HCT116 (cell line): ENCODE measurements around the gene AK5. TPM values are rescaled to one million over a fixed set of nuclear protein-coding genes. Genes with fewer than 3 reads are reported as not detected.

Experiments used
- ATAC-seq: fragments of 200-7000 bp; cut with Tn5 transposase; 2 replicates; pipeline ENCODE4 v1.9.1; 2020; ENCODE audit warnings: mild to moderate bottlenecking, moderate library complexity
- BruUV-seq: library from RNA; stranded (reverse); fragments of 400-500 nt; replicated peaks from 2 replicates; lab custom pipeline; 2021; lab: Mats Ljungman, UMichigan
- CTCF ChIA-PET: fragments of 300-600 bp; sonication (Branson Sonifier 250); formaldehyde crosslinking; loops from one replicate; lab custom pipeline; 2021; ENCODE audit warnings: antibody characterized with exemption; lab: Charles Lee
- POLR2A ChIA-PET: fragments of 300-600, 350-600 bp; sonication (Branson Sonifier 250); formaldehyde crosslinking; loops from one replicate; lab custom pipeline; 2021; ENCODE audit warnings: antibody characterized with exemption; lab: Charles Lee
- RAD21 ChIA-PET, 2 experiments: fragments of 300-600 bp; sonication (Branson Sonifier 250); formaldehyde crosslinking; loops; one replicate each; lab custom pipeline; 2023; ENCODE audit warnings: low total read pairs in 2 of 2; ENCODE audit not compliant: uncharacterized antibody in 2 of 2, unreplicated experiment in 2 of 2, low non-redundant PET in 1 of 2; lab: Charles Lee
- DNase-seq: peaks from one replicate; pipeline ENCODE4 v3.0.0-alpha.2; 2010; ENCODE audit warnings: low read depth, low spot score
- H2AFZ ChIP-seq: fragments of 200-600 bp; shearing (Covaris generic), sonication (generic); 2 replicates; pipeline ENCODE4 v1.6.1; 2017; ENCODE audit warnings: low read depth, mixed run types, mixed read lengths, antibody characterized with exemption, low read length; ENCODE audit not compliant: poor library complexity, severe bottlenecking
- H3K27ac ChIP-seq: 2 replicates; pipeline ENCODE4 v1.5.1; 2012; ENCODE audit warnings: low read depth, low read length
- H3K27me3 ChIP-seq: fragments of 200-600 bp; sonication (generic); 2 replicates; pipeline ENCODE4 v1.6.1; 2016; ENCODE audit warnings: mixed run types, low read length, mixed read lengths; ENCODE audit not compliant: insufficient read depth
- H3K36me3 ChIP-seq, 2 experiments: fragments of 200-500 bp in 1 of 2; fragments of 200-600 bp in 1 of 2; sonication (Bioruptor generic) in 1 of 2; sonication (generic) in 1 of 2; 2 replicates each; pipeline versions ENCODE4 v1.5.1 to v1.6.1; 2014 to 2016; ENCODE audit warnings: low read length in 2 of 2, inconsistent platforms in 1 of 2, mixed read lengths in 1 of 2, mixed run types in 1 of 2; ENCODE audit not compliant: insufficient read depth in 2 of 2, control insufficient read depth in 1 of 2
- H3K4me1 ChIP-seq, 2 experiments: fragments of 200-600 bp in 1 of 2; sonication (generic) in 1 of 2; 2 replicates each; pipeline versions ENCODE4 v1.5.1 to v1.6.1; 2012 to 2017; ENCODE audit warnings: low read length in 2 of 2, inconsistent platforms in 1 of 2, mild to moderate bottlenecking in 1 of 2, mixed read lengths in 1 of 2, mixed run types in 1 of 2, moderate library complexity in 1 of 2; ENCODE audit not compliant: insufficient read depth in 2 of 2, control insufficient read depth in 1 of 2
- H3K4me2 ChIP-seq: fragments of 200-600 bp; sonication (generic); 2 replicates; pipeline ENCODE4 v1.6.1; 2017; ENCODE audit warnings: mixed run types, low read length, mixed read lengths
- H3K4me3 ChIP-seq, 2 experiments: fragments of 200-600 bp in 1 of 2; sonication (generic) in 1 of 2; replicated peaks in 1 of 2; 2 replicates each; pipeline ENCODE4 v1.5.1; 2011 to 2016; ENCODE audit warnings: low read length in 2 of 2, control low read depth in 1 of 2, low read depth in 1 of 2, mild to moderate bottlenecking in 1 of 2, mixed read lengths in 1 of 2, mixed run types in 1 of 2
- H3K79me2 ChIP-seq: fragments of 200-600 bp; sonication (generic); 2 replicates; pipeline ENCODE4 v1.6.1; 2017; ENCODE audit warnings: mild to moderate bottlenecking, mixed run types, low read length, moderate library complexity, mixed read lengths; ENCODE audit not compliant: insufficient read depth
- H3K9ac ChIP-seq: fragments of 200-600 bp; sonication (generic); 2 replicates; pipeline ENCODE4 v1.6.1; 2016; ENCODE audit warnings: low read length, mixed read lengths
- H3K9me2 ChIP-seq: fragments of 200-600 bp; sonication (generic), shearing (Covaris generic); 2 replicates; pipeline ENCODE4 v1.6.1; 2017; ENCODE audit warnings: mixed run types, mild to moderate bottlenecking, moderate library complexity; ENCODE audit not compliant: insufficient read depth
- H3K9me3 ChIP-seq, 2 experiments: fragments of 200-500 bp in 1 of 2; fragments of 200-600 bp in 1 of 2; sonication (Bioruptor generic) in 1 of 2; sonication (generic) in 1 of 2; 2 replicates each; pipeline ENCODE4 v1.6.1; 2014 to 2017; ENCODE audit warnings: low read length in 2 of 2, mixed read lengths in 2 of 2, inconsistent platforms in 1 of 2, low read depth in 1 of 2, mild to moderate bottlenecking in 1 of 2, mixed run types in 1 of 2, moderate library complexity in 1 of 2; ENCODE audit not compliant: control insufficient read depth in 1 of 2, insufficient read depth in 1 of 2
- H4K20me1 ChIP-seq: fragments of 200-600 bp; sonication (generic), shearing (Covaris generic); 2 replicates; pipeline ENCODE4 v1.6.1; 2017; ENCODE audit warnings: mixed run types, mild to moderate bottlenecking, moderate library complexity; ENCODE audit not compliant: insufficient read depth
- ATF3 ChIP-seq: IDR thresholded peaks from 2 replicates; pipeline ENCODE4 v1.6.1; 2012
- CEBPB ChIP-seq: IDR thresholded peaks from 2 replicates; pipeline ENCODE4 v1.6.1; 2012; ENCODE audit warnings: low read depth
- EGR1 ChIP-seq: IDR thresholded peaks from 2 replicates; pipeline ENCODE4 v1.6.1; 2012; ENCODE audit warnings: low read depth
- POLR2A ChIP-seq: IDR thresholded peaks from 2 replicates; pipeline ENCODE4 v1.7.0; 2011; ENCODE audit warnings: borderline replicate concordance; ENCODE audit not compliant: insufficient read depth, insufficient read length; ENCODE audit errors: extremely low read depth
- POLR2AphosphoS5 ChIP-seq: IDR thresholded peaks from 2 replicates; pipeline ENCODE4 v1.6.1; 2011; ENCODE audit warnings: mild to moderate bottlenecking, low read depth, low read length, moderate library complexity
- RAD21 ChIP-seq: IDR thresholded peaks from 2 replicates; pipeline ENCODE4 v1.6.1; 2012; ENCODE audit warnings: low read depth, mild to moderate bottlenecking
- SRF ChIP-seq: IDR thresholded peaks from 2 replicates; pipeline ENCODE4 v1.6.1; 2012; ENCODE audit warnings: low read depth
- TCF7L2 ChIP-seq: IDR thresholded peaks from 2 replicates; pipeline ENCODE4 v1.7.0; 2011; ENCODE audit warnings: borderline replicate concordance, inconsistent platforms; ENCODE audit not compliant: insufficient read depth, insufficient read length; ENCODE audit errors: extremely low read depth
- YY1 ChIP-seq: IDR thresholded peaks from 2 replicates; pipeline ENCODE4 v1.6.1; 2011; ENCODE audit warnings: low read length, low read depth, moderate library complexity, mild to moderate bottlenecking; ENCODE audit not compliant: insufficient replicate concordance; ENCODE audit errors: extremely low read depth
- ZFX ChIP-seq: fragments of 450-650 bp; IDR thresholded peaks from 2 replicates; pipeline ENCODE4 v1.6.1; 2017
- intact Hi-C: fragments of 100-400 bp; cut with micrococcal nuclease; formaldehyde crosslinking; loops from 2 replicates; pipeline ENCODE4 v1.10.0; 2022
- total RNA-seq: library from RNA; stranded (reverse); gene quantifications from one replicate; pipeline ENCODE4 v1.2.1, GENCODE V29; 2021; ENCODE audit not compliant: unreplicated experiment
- TF ChIP-seq, protein P1 (sequence below): IDR thresholded peaks from 2 replicates; pipeline ENCODE4 v1.6.1; 2011; ENCODE audit warnings: mild to moderate bottlenecking, low read length, moderate library complexity; ENCODE audit not compliant: insufficient replicate concordance; ENCODE audit errors: extremely low read depth
- TF ChIP-seq, protein P2 (sequence below): IDR thresholded peaks from 2 replicates; pipeline ENCODE4 v1.6.1; 2012
- TF ChIP-seq, protein P3 (sequence below): IDR thresholded peaks from 2 replicates; pipeline ENCODE4 v1.6.1; 2012; ENCODE audit warnings: low read depth
- TF ChIP-seq, protein P4 (sequence below), 3 experiments: fragments of 200-600 bp in 1 of 3; sonication (generic) in 1 of 3; IDR thresholded peaks in 2 of 3; conservative IDR thresholded peaks in 1 of 3; 2 replicates each; pipeline ENCODE4 v1.5.1; 2012 to 2017; ENCODE audit warnings: low read depth in 2 of 3, low read length in 2 of 3, antibody characterized with exemption in 1 of 3, borderline replicate concordance in 1 of 3, control low read depth in 1 of 3, mild to moderate bottlenecking in 1 of 3, mixed read lengths in 1 of 3, mixed run types in 1 of 3, moderate library complexity in 1 of 3; ENCODE audit not compliant: insufficient read depth in 1 of 3

AK5 gene
- total RNA-seq, 1 experiment from 2014 or later = 0.22 TPM

- no peak for TF ChIP-seq POLR2A
- TF ChIP-seq, protein P1, sequence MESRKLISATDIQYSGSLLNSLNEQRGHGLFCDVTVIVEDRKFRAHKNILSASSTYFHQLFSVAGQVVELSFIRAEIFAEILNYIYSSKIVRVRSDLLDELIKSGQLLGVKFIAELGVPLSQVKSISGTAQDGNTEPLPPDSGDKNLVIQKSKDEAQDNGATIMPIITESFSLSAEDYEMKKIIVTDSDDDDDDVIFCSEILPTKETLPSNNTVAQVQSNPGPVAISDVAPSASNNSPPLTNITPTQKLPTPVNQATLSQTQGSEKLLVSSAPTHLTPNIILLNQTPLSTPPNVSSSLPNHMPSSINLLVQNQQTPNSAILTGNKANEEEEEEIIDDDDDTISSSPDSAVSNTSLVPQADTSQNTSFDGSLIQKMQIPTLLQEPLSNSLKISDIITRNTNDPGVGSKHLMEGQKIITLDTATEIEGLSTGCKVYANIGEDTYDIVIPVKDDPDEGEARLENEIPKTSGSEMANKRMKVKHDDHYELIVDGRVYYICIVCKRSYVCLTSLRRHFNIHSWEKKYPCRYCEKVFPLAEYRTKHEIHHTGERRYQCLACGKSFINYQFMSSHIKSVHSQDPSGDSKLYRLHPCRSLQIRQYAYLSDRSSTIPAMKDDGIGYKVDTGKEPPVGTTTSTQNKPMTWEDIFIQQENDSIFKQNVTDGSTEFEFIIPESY = no peak
- no peak for TF ChIP-seq POLR2AphosphoS5
Measured at GRCh38 chr1:77548285-77548684, 266.5 kb downstream of the AK5 start (continued).

GRCh38 chr1:77550135-77550534 is 268.3 kb downstream of the AK5 start:
- Histone ChIP-seq H3K4me3 (no peak overlapping the region), H3K27me3 (no peaks in the 10 kb centered on the region), H3K79me2 (no peaks in the 10 kb centered on the region), H3K27ac (no peak overlapping the region), H3K4me1 (no peaks in the 10 kb centered on the region), H3K9me3 (no peaks in the 10 kb centered on the region), H3K9ac (no peak overlapping the region), H4K20me1 (no peaks in the 10 kb centered on the region), H2AFZ (no peak overlapping the region), H3K9me2 (no peaks in the 10 kb centered on the region), H3K36me3 (no peaks in the 10 kb centered on the region), H3K4me2 (no peak overlapping the region)
- DNase-seq = no peak
- no TSS peak for BruUV-seq
- intact Hi-C loops = no loop called here
- ATAC-seq = no peak
- CTCF ChIA-PET = interaction anchor here (1.0 kb wide), 1 partner anchor 17 kb away, joined by 3 read pairs; no protein-coding TSS in a partner anchor
- RAD21 ChIA-PET = no interaction called here
- POLR2A ChIA-PET = no interaction called here
- TF ChIP-seq RAD21 = no peak
- TF ChIP-seq, protein P2, sequence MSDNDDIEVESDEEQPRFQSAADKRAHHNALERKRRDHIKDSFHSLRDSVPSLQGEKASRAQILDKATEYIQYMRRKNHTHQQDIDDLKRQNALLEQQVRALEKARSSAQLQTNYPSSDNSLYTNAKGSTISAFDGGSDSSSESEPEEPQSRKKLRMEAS = no peak
- no peak for TF ChIP-seq ATF3
- TF ChIP-seq, protein P1 = no peak
- no peak for TF ChIP-seq ZFX
- TF ChIP-seq EGR1 = no peak
- TF ChIP-seq, protein P3, sequence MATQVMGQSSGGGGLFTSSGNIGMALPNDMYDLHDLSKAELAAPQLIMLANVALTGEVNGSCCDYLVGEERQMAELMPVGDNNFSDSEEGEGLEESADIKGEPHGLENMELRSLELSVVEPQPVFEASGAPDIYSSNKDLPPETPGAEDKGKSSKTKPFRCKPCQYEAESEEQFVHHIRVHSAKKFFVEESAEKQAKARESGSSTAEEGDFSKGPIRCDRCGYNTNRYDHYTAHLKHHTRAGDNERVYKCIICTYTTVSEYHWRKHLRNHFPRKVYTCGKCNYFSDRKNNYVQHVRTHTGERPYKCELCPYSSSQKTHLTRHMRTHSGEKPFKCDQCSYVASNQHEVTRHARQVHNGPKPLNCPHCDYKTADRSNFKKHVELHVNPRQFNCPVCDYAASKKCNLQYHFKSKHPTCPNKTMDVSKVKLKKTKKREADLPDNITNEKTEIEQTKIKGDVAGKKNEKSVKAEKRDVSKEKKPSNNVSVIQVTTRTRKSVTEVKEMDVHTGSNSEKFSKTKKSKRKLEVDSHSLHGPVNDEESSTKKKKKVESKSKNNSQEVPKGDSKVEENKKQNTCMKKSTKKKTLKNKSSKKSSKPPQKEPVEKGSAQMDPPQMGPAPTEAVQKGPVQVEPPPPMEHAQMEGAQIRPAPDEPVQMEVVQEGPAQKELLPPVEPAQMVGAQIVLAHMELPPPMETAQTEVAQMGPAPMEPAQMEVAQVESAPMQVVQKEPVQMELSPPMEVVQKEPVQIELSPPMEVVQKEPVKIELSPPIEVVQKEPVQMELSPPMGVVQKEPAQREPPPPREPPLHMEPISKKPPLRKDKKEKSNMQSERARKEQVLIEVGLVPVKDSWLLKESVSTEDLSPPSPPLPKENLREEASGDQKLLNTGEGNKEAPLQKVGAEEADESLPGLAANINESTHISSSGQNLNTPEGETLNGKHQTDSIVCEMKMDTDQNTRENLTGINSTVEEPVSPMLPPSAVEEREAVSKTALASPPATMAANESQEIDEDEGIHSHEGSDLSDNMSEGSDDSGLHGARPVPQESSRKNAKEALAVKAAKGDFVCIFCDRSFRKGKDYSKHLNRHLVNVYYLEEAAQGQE = no peak
- TF ChIP-seq CEBPB = no peak
- TF ChIP-seq SRF = no peak
- TF ChIP-seq, protein P4, sequence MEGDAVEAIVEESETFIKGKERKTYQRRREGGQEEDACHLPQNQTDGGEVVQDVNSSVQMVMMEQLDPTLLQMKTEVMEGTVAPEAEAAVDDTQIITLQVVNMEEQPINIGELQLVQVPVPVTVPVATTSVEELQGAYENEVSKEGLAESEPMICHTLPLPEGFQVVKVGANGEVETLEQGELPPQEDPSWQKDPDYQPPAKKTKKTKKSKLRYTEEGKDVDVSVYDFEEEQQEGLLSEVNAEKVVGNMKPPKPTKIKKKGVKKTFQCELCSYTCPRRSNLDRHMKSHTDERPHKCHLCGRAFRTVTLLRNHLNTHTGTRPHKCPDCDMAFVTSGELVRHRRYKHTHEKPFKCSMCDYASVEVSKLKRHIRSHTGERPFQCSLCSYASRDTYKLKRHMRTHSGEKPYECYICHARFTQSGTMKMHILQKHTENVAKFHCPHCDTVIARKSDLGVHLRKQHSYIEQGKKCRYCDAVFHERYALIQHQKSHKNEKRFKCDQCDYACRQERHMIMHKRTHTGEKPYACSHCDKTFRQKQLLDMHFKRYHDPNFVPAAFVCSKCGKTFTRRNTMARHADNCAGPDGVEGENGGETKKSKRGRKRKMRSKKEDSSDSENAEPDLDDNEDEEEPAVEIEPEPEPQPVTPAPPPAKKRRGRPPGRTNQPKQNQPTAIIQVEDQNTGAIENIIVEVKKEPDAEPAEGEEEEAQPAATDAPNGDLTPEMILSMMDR (IDR thresholded peaks at IDR 0.05 in 2 of 3, conservative IDR thresholded peaks at IDR 0.05 in 1 of 3; ENCODE audit: borderline replicate concordance in 1 of 3, insufficient read depth in 1 of 3, low read depth in 2 of 3, low read length in 2 of 3) = no peak
- TF ChIP-seq YY1 = no peak
- TF ChIP-seq TCF7L2 = no peak
- no peak for TF ChIP-seq POLR2A
